Osteocyte (in vitro differentiated cells): ENCODE results near the gene HBA2. TPM values are rescaled to one million over a fixed set of nuclear protein-coding genes. Genes with fewer than 3 reads are reported as not detected.

Experiments used
- DNase-seq: peaks from one replicate; pipeline ENCODE4 v3.0.0; 2021; ENCODE audit warnings: mixed read lengths; ENCODE audit not compliant: unreplicated experiment; ENCODE audit errors: extremely low spot score
- H3K27ac Mint-ChIP-seq: one replicate; pipeline ENCODE4 v1.8.0; 2021; ENCODE audit warnings: mild to moderate bottlenecking, mixed read lengths; ENCODE audit not compliant: unreplicated experiment
- H3K27me3 Mint-ChIP-seq: one replicate; pipeline ENCODE4 v1.8.0; 2021; ENCODE audit warnings: mixed read lengths; ENCODE audit not compliant: unreplicated experiment
- H3K36me3 Mint-ChIP-seq: one replicate; pipeline ENCODE4 v1.8.0; 2021; ENCODE audit warnings: mixed read lengths; ENCODE audit not compliant: unreplicated experiment
- H3K4me1 Mint-ChIP-seq: one replicate; pipeline ENCODE4 v1.8.0; 2021; ENCODE audit warnings: mixed read lengths; ENCODE audit not compliant: unreplicated experiment
- H3K4me3 Mint-ChIP-seq: one replicate; pipeline ENCODE4 v1.8.0; 2021; ENCODE audit warnings: mild to moderate bottlenecking, moderate library complexity, mixed read lengths; ENCODE audit not compliant: unreplicated experiment
- H3K9me3 Mint-ChIP-seq: one replicate; pipeline ENCODE4 v1.8.0; 2021; ENCODE audit warnings: mixed read lengths; ENCODE audit not compliant: unreplicated experiment
- CTCF ChIP-seq: fragments of 200-600 bp; sonication (generic); IDR thresholded peaks from 2 replicates; pipeline ENCODE4 v1.5.0; 2021; ENCODE audit warnings: antibody characterized with exemption, mild to moderate bottlenecking, moderate library complexity
- total RNA-seq: library from RNA; stranded (reverse); gene quantifications from 2 replicates; pipeline ENCODE4 v1.2.1, GENCODE V29; 2021

The HBA2 gene
- total RNA-seq, 1 donor from 2014 or later = not detected

DNA sequence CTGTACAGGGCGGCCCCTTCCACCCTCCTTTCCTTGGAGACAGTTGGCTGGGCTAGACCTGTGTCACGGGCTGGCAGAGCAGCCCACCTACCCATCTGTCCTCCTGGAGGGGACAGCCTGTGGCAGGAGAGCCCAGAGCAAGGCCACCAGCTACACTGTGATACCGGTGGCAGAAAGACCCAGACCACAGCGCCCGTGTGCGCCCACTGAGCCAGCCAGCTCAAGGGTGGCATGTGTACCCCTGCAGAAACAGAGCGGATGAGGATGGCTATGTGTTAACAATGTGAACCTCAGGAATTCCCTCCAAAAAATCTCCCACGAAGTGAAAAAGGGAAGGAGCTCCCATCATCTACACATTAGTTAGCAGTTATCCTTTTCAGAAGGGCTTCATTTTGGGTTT, 14.7 kb downstream of the HBA2 start:
- no peak overlapping the region for H3K4me3 Mint-ChIP-seq
- peaks cover 38% of the 10 kb centered on the region for H3K36me3 Mint-ChIP-seq
- H3K9me3 Mint-ChIP-seq = no peaks in the 10 kb centered on the region
- no peak for DNase-seq
- no peak for TF ChIP-seq CTCF
- no peaks in the 10 kb centered on the region for H3K27me3 Mint-ChIP-seq
- H3K4me1 Mint-ChIP-seq = peaks cover 5% of the 10 kb centered on the region
- no peak overlapping the region for H3K27ac Mint-ChIP-seq

GRCh38 chr16:188674-189073, 16.0 kb downstream of the HBA2 start:
- DNase-seq = no peak
- H3K4me1 Mint-ChIP-seq = peaks cover 5% of the 10 kb centered on the region
- H3K27ac Mint-ChIP-seq = no peak overlapping the region
- no peak overlapping the region for H3K4me3 Mint-ChIP-seq
- H3K36me3 Mint-ChIP-seq = peaks cover 45% of the 10 kb centered on the region
- no peaks in the 10 kb centered on the region for H3K9me3 Mint-ChIP-seq
- H3K27me3 Mint-ChIP-seq = no peaks in the 10 kb centered on the region
- TF ChIP-seq CTCF = peak; percentile 16

- DNase-seq = no peak
- Mint-ChIP-seq H3K9me3 (no peaks in the 10 kb centered on the region), H3K4me3 (no peak overlapping the region), H3K27ac (no peak overlapping the region), H3K36me3 (peaks cover 47% of the 10 kb centered on the region), H3K27me3 (no peaks in the 10 kb centered on the region), H3K4me1 (peaks cover 5% of the 10 kb centered on the region)
- no peak for TF ChIP-seq CTCF
These were observed 17.0 kb downstream of the HBA2 start for GRCh38 chr16:189604-190186.

DNA sequence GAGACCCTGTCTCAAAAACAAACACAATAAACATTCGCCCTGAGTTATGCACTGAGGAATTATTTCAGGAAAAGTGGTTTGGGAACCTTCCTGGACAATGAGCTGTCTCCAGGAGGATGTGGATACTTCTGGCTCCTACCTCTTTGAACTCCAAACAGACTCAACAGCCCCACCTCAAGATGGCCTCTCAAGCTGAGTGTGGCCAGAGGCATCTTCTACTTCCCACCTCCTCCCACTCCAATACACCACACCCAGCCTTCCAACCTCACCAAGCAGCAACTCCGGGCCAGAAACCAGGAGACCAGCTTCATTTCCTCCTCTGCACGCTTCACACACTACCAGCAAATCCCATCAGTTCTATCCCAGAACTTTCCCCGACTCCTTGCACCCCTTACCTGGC, 19.2 kb downstream of the HBA2 start:
- peaks cover 48% of the 10 kb centered on the region for H3K36me3 Mint-ChIP-seq
- no peak for TF ChIP-seq CTCF
- H3K9me3 Mint-ChIP-seq = no peaks in the 10 kb centered on the region
- no peak for DNase-seq
- no peaks in the 10 kb centered on the region for H3K27me3 Mint-ChIP-seq
- H3K4me1 Mint-ChIP-seq = peaks cover 5% of the 10 kb centered on the region
- H3K4me3 Mint-ChIP-seq = no peak overlapping the region
- no peak overlapping the region for H3K27ac Mint-ChIP-seq

DNA sequence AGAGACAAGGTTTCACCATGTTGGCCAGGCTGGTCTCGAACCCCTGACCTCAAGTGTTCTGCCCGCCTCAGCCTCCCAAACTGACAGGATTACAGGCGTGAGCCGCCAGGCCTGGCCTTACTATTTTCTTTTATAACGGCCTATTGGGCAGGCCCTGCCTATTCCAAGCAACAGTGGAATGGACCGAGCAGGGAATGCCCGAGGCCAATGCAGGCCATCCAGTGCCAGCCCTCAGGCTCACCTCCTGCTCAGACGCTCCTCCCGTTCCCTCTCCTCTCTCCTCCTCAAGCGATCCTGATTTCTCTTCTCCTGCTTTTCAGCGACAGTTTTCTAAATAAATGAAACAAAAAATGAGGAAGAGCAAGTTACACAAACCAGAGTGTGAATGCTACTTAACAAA, 20.0 kb downstream of the HBA2 start:
- Mint-ChIP-seq H3K9me3 (no peaks in the 10 kb centered on the region), H3K27me3 (no peaks in the 10 kb centered on the region), H3K36me3 (peaks cover 46% of the 10 kb centered on the region), H3K4me3 (no peak overlapping the region), H3K4me1 (peaks cover 5% of the 10 kb centered on the region), H3K27ac (no peak overlapping the region)
- TF ChIP-seq CTCF = no peak
- DNase-seq = no peak
